Transverse colon (tissue), 3 donors: ENCODE measurements around the gene NSD1.

Experiments used
- CTCF ChIP-seq, 5 experiments: fragments of 200-600 bp in 3 of 5; fragments of 450-650 bp in 2 of 5; sonication (generic) in 3 of 5; IDR thresholded peaks; 1 replicate in 2 of 5; 2 replicates in 3 of 5; pipeline ENCODE4 v1.5.1; 2016 to 2017; ENCODE audit warnings: antibody characterized with exemption in 5 of 5, inconsistent platforms in 3 of 5, mild to moderate bottlenecking in 2 of 5, moderate library complexity in 1 of 5
- POLR2A ChIP-seq: fragments of 450-650 bp; IDR thresholded peaks from one replicate; pipeline ENCODE4 v1.6.1; 2016; ENCODE audit warnings: antibody characterized with exemption, mild to moderate bottlenecking, moderate library complexity

DNA sequence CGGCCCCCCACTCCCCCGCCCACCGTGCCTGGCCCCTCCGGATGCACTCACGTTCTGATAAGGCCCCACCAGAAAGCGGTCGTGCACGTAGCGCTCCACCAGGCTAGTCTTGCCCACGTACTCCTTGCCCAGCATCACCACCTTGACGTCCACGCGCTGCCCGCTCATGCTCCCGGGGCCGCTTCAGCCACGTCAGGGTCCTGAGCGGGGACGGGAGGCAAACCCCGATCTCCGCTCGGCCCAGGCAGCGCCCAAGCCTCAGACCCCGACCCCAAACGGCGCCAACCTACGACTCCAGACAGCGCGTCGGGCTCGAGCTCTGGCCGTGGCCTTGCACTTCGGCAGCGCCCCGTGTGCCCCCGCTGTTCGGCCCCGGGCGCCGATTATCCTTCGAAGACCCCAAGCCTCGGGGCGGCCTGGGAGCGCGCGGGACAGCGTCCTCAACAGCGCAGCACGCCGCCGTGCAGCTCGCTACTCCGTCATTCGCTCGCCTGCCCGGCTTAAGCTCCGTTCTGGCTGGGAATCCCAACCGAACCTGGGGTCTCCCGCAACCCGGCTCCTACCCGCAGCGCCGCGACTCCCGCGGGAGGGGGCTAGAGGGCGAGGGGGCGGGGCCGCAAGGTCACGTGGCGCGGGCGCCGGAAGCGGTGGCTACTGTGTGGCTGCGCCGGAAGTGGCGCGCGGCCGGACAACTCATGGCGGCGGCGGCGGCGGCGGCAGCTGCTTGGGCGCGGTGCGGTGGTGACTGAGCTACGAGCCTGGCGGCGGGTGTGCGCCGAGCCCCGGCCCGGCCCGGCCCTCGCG, 169.8 kb downstream of the NSD1 start, which contains the start of the genes PRELID1 and RAB24:
- TF ChIP-seq POLR2A: peak; percentile 73
- TF ChIP-seq CTCF (IDR thresholded peaks at IDR 0.05): peak in 3 of 5 experiments; percentile 32 to 53 (median 39)
